Right lobe of liver (tissue), 4 donors: Measurements from ENCODE around the gene LDB2.

Experiments
- POLR2A ChIP-seq: fragments of 450-650 bp; IDR thresholded peaks from one replicate; pipeline ENCODE4 v1.6.1; 2017; ENCODE audit warnings: antibody characterized with exemption, mild to moderate bottlenecking
- TF ChIP-seq, protein P1 (sequence below), 4 donors: fragments of 200-600 bp in 3 of 4; fragments of 450-650 bp in 1 of 4; IDR thresholded peaks; one replicate each; pipeline versions ENCODE4 v1.5.1 to v1.8.0; 2016 to 2022; ENCODE audit warnings: antibody characterized with exemption in 4 of 4, mild to moderate bottlenecking in 2 of 4
- donor health status: DM: no; HTN: no; CAD: no.
- donor health status: DM: no; HTN: no; CAD: no.
- donor health status: DM: no; HTN: yes; CAD: no.

- TF ChIP-seq, protein P1, sequence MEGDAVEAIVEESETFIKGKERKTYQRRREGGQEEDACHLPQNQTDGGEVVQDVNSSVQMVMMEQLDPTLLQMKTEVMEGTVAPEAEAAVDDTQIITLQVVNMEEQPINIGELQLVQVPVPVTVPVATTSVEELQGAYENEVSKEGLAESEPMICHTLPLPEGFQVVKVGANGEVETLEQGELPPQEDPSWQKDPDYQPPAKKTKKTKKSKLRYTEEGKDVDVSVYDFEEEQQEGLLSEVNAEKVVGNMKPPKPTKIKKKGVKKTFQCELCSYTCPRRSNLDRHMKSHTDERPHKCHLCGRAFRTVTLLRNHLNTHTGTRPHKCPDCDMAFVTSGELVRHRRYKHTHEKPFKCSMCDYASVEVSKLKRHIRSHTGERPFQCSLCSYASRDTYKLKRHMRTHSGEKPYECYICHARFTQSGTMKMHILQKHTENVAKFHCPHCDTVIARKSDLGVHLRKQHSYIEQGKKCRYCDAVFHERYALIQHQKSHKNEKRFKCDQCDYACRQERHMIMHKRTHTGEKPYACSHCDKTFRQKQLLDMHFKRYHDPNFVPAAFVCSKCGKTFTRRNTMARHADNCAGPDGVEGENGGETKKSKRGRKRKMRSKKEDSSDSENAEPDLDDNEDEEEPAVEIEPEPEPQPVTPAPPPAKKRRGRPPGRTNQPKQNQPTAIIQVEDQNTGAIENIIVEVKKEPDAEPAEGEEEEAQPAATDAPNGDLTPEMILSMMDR (IDR thresholded peaks at IDR 0.05): no peak
- no peak for TF ChIP-seq POLR2A
Measured at GRCh38 chr4:16827794-16828724, 70.4 kb downstream of the LDB2 start.
